Gastrocnemius medialis (tissue), 4 donors: ENCODE results near the gene PGM2.
"Not testable (repeated sequence)": the region's sequence is repeated elsewhere in the genome, so short reads cannot be mapped to it uniquely, and the experiment has no call there.

Experiments used
- CTCF ChIP-seq, 5 experiments: fragments of 450-650 bp in 3 of 5; fragments of 200-600 bp in 2 of 5; sonication (generic) in 2 of 5; IDR thresholded peaks in 4 of 5; conservative IDR thresholded peaks in 1 of 5; 1 replicate in 4 of 5; 2 replicates in 1 of 5; pipeline ENCODE4 v1.5.1; 2016 to 2019; ENCODE audit warnings: antibody characterized with exemption in 5 of 5, mild to moderate bottlenecking in 3 of 5, moderate library complexity in 3 of 5
- POLR2A ChIP-seq, 2 donors: fragments of 450-650 bp; IDR thresholded peaks; one replicate each; pipeline ENCODE4 v1.6.1; 2017; ENCODE audit warnings: antibody characterized with exemption in 2 of 2, mild to moderate bottlenecking in 2 of 2, moderate library complexity in 2 of 2

GRCh38 chr4:37787883-37788460, 38.5 kb upstream of the PGM2 start:
- TF ChIP-seq POLR2A (IDR thresholded peaks at IDR 0.05); CTCF (IDR thresholded peaks at IDR 0.05 in 4 of 5, conservative IDR thresholded peaks at IDR 0.05 in 1 of 5): not testable (repeated sequence)
